Spleen (tissue), 11 donors: ENCODE data around the gene GIPC3. TPM values are rescaled to one million over a fixed set of nuclear protein-coding genes. Genes with fewer than 3 reads are reported as not detected.

Experiments used
- DNase-seq: peaks from one replicate; pipeline ENCODE4 v3.0.0-alpha.2; 2020
- H3K27ac ChIP-seq, 8 donors: fragments of 200-600 bp; sonication (generic) in 7 of 8; 1 replicate in 4 of 8; 2 replicates in 4 of 8; pipeline versions ENCODE4 v1.5.0 to v1.8.0; 2016 to 2021; ENCODE audit warnings: inconsistent platforms in 4 of 8, mild to moderate bottlenecking in 4 of 8, moderate library complexity in 1 of 8
- H3K27me3 ChIP-seq, 7 donors: fragments of 200-600 bp; sonication (generic) in 6 of 7; replicated peaks in 1 of 7; 1 replicate in 4 of 7; 2 replicates in 3 of 7; pipeline versions ENCODE4 v1.5.0 to v1.8.0; 2016 to 2021; ENCODE audit warnings: inconsistent platforms in 3 of 7, mild to moderate bottlenecking in 1 of 7
- H3K36me3 ChIP-seq, 6 donors: fragments of 200-600 bp; sonication (generic) in 5 of 6; 1 replicate in 4 of 6; 2 replicates in 2 of 6; pipeline versions ENCODE4 v1.5.0 to v1.8.0; 2016 to 2021; ENCODE audit warnings: inconsistent platforms in 2 of 6
- H3K4me1 ChIP-seq, 6 donors: fragments of 200-600 bp; sonication (generic) in 5 of 6; 1 replicate in 3 of 6; 2 replicates in 3 of 6; pipeline versions ENCODE4 v1.5.0 to v1.8.0; 2016 to 2021; ENCODE audit warnings: inconsistent platforms in 3 of 6
- H3K4me3 ChIP-seq, 8 donors: fragments of 200-600 bp; sonication (generic) in 7 of 8; 1 replicate in 4 of 8; 2 replicates in 4 of 8; pipeline versions ENCODE4 v1.5.0 to v1.8.0; 2016 to 2021; ENCODE audit warnings: inconsistent platforms in 4 of 8, mild to moderate bottlenecking in 4 of 8, moderate library complexity in 2 of 8
- H3K9me3 ChIP-seq, 8 donors: fragments of 200-600 bp; sonication (generic) in 7 of 8; 1 replicate in 4 of 8; 2 replicates in 4 of 8; pipeline versions ENCODE4 v1.5.0 to v1.8.0; 2016 to 2021; ENCODE audit warnings: inconsistent platforms in 4 of 8
- CTCF ChIP-seq, 11 experiments: fragments of 200-600 bp in 7 of 11; fragments of 450-650 bp in 4 of 11; sonication (generic) in 4 of 11; IDR thresholded peaks in 8 of 11; conservative IDR thresholded peaks in 3 of 11; 1 replicate in 7 of 11; 2 replicates in 4 of 11; pipeline versions ENCODE4 v1.4.0 to v1.8.0; 2016 to 2021; ENCODE audit warnings: antibody characterized with exemption in 11 of 11, inconsistent platforms in 4 of 11, mild to moderate bottlenecking in 1 of 11
- POLR2A ChIP-seq, 3 donors: fragments of 450-650 bp; IDR thresholded peaks; one replicate each; pipeline ENCODE4 v1.5.1; 2017; ENCODE audit warnings: antibody characterized with exemption in 3 of 3, mild to moderate bottlenecking in 1 of 3
- POLR2AphosphoS5 ChIP-seq, 3 donors: sonication (generic); formaldehyde crosslinking; IDR thresholded peaks; one replicate each; pipeline ENCODE4 v1.5.1; 2017; ENCODE audit warnings: antibody characterized with exemption in 3 of 3
- WGBS, 5 donors: extraction: QIAGEN DNeasy Blood & Tissue Kit in 3 of 5; methylation state at CpG; one replicate each; pipeline versions ENCODE4 v1.1.5 to v1.1.7; 2013 to 2018; 5-methylcytosine and 5-hydroxymethylcytosine counted together
- intact Hi-C: fragments of 100-400 bp; cut with DNase I; formaldehyde crosslinking; loops from one replicate; pipeline ENCODE4 v1.15.0; 2023; ENCODE audit warnings: low total_unique reads
- polyA plus RNA-seq, 3 donors: library from polyadenylated mRNA; stranded (reverse); fragments of 200-250 nt; gene quantifications; one replicate each; pipeline ENCODE4 v1.2.1, GENCODE V29; 2013
- total RNA-seq, 7 donors: library from RNA; depleted of rRNA in 3 of 7; stranded (reverse); fragments of >200 nt in 3 of 7; fragmentation: NEBNext Ultra II Directional in 4 of 7; extraction: Animal tissue kit (Norgen Biotek cat#: 25700) in 4 of 7; gene quantifications; one replicate each; pipeline versions ENCODE4 v1.1.0 to v1.2.1, GENCODE V29; 2016 to 2021
- donor health status: healthy with polysubstance abuse.
- donor health status: DM: no; HTN: no; CAD: no; lungs with moderate emphysema.
- donor health status: DM: no; HTN: no; CAD: no.
- donor health status: Bipolar disorder and iron deficiency.
- donor health status: healthy.
- donor health status: DM: no; HTN: no; CAD: no.
- donor health status: DM: yes; HTN: yes; CAD: no.

The GIPC3 gene
- total and polyA plus RNA-seq, 10 donors, result 0.80 to 9.2 (median 5.1) TPM

- intact Hi-C loops, result no loop called here
- Histone ChIP-seq H3K4me3 (no peak overlapping the region), H3K27ac (no peak overlapping the region), H3K36me3 (peaks cover 0 to 70% (median 31%) of the 10 kb centered on the region in 6 donors), H3K27me3 (no peaks in the 10 kb centered on the region), H3K4me1 (peaks cover 0 to 7% (median 4%) of the 10 kb centered on the region in 6 donors), H3K9me3 (no peaks in the 10 kb centered on the region)
- no peak for DNase-seq
- no peak for TF ChIP-seq POLR2A (IDR thresholded peaks at IDR 0.05)
- TF ChIP-seq POLR2AphosphoS5 (IDR thresholded peaks at IDR 0.05), result peak in 1 of 3 donors; percentile 48
- 77 to 95% (median 88%) methylated on average over 11 to 16 of the region's 16 CpGs for WGBS, 5 donors
Measured at GRCh38 chr19:3632098-3632497, 46.8 kb downstream of the GIPC3 start.

- H3K4me1 ChIP-seq, result no peaks in the 10 kb centered on the region
- intact Hi-C loops, result no loop called here
- 92 to 93% (median 92%) methylated on average over 44 to 50 of the region's 50 CpGs for WGBS, 5 donors
- peaks cover 0 to 79% (median 38%) of the 10 kb centered on the region in 6 donors for H3K36me3 ChIP-seq
- no peak for DNase-seq
- no peaks in the 10 kb centered on the region for H3K9me3 ChIP-seq
- no peak overlapping the region for H3K27ac ChIP-seq
- no peak overlapping the region for H3K4me3 ChIP-seq
- TF ChIP-seq POLR2A (IDR thresholded peaks at IDR 0.05), result no peak
- TF ChIP-seq POLR2AphosphoS5 (IDR thresholded peaks at IDR 0.05), result peak in 1 of 3 donors; percentile 23
- no peaks in the 10 kb centered on the region for H3K27me3 ChIP-seq
Measured at GRCh38 chr19:3632739-3633558, 47.7 kb downstream of the GIPC3 start.

- no peaks in the 10 kb centered on the region for H3K27me3 ChIP-seq
- TF ChIP-seq POLR2AphosphoS5 (IDR thresholded peaks at IDR 0.05) (no peak), CTCF (IDR thresholded peaks at IDR 0.05 in 8 of 11, conservative IDR thresholded peaks at IDR 0.05 in 3 of 11) (no peak), POLR2A (IDR thresholded peaks at IDR 0.05) (no peak)
- no peak for DNase-seq
- H3K9me3 ChIP-seq, result no peaks in the 10 kb centered on the region
- no peak overlapping the region for H3K4me3 ChIP-seq
- 82 to 96% (median 91%) methylated on average over 21 to 22 of the region's 22 CpGs for WGBS, 5 donors
- intact Hi-C loops, result no loop called here
- no peak overlapping the region for H3K27ac ChIP-seq
- peaks cover 0 to 85% (median 44%) of the 10 kb centered on the region in 6 donors for H3K36me3 ChIP-seq
- H3K4me1 ChIP-seq, result no peaks in the 10 kb centered on the region
Measured at GRCh38 chr19:3633559-3633988, 48.3 kb downstream of the GIPC3 start.

GRCh38 chr19:3634496-3635045, 49.3 kb downstream of the GIPC3 start:
- intact Hi-C loops, result no loop called here
- 94 to 96% (median 94%) methylated on average over 18 to 19 of the region's 19 CpGs for WGBS, 5 donors
- Histone ChIP-seq H3K36me3 (peaks cover 0 to 95% (median 53%) of the 10 kb centered on the region in 6 donors), H3K4me1 (no peaks in the 10 kb centered on the region), H3K27ac (no peak overlapping the region), H3K9me3 (no peaks in the 10 kb centered on the region), H3K4me3 (no peak overlapping the region), H3K27me3 (no peaks in the 10 kb centered on the region)
- TF ChIP-seq POLR2AphosphoS5 (IDR thresholded peaks at IDR 0.05), result peak in 1 of 3 donors; percentile 16
- no peak for TF ChIP-seq CTCF (IDR thresholded peaks at IDR 0.05 in 8 of 11, conservative IDR thresholded peaks at IDR 0.05 in 3 of 11)
- DNase-seq, result no peak

GRCh38 chr19:3636506-3636905, 51.2 kb downstream of the GIPC3 start:
- 66 to 95% (median 92%) methylated on average over 2 to 20 of the region's 20 CpGs for WGBS, 5 donors
- no peak for DNase-seq
- Histone ChIP-seq H3K4me3 (no peak overlapping the region), H3K27me3 (no peaks in the 10 kb centered on the region), H3K4me1 (no peaks in the 10 kb centered on the region), H3K36me3 (peaks cover 0 to 100% (median 64%) of the 10 kb centered on the region in 6 donors), H3K27ac (no peak overlapping the region), H3K9me3 (no peaks in the 10 kb centered on the region)
- intact Hi-C loops, result no loop called here
- TF ChIP-seq POLR2A (IDR thresholded peaks at IDR 0.05) (no peak), CTCF (IDR thresholded peaks at IDR 0.05 in 8 of 11, conservative IDR thresholded peaks at IDR 0.05 in 3 of 11) (no peak), POLR2AphosphoS5 (IDR thresholded peaks at IDR 0.05) (no peak)
